Upper lobe of left lung (tissue), 4 donors: ENCODE results near the gene ZNF775.

Source experiments
- POLR2A ChIP-seq, 4 donors: fragments of 450-650 bp; IDR thresholded peaks; one replicate each; pipeline ENCODE4 v1.5.1; 2016 to 2017; ENCODE audit warnings: antibody characterized with exemption in 4 of 4, mild to moderate bottlenecking in 2 of 4
- POLR2AphosphoS5 ChIP-seq, 2 donors: sonication (generic); formaldehyde crosslinking; IDR thresholded peaks; one replicate each; pipeline ENCODE4 v1.5.1; 2017; ENCODE audit warnings: antibody characterized with exemption in 2 of 2
- TF ChIP-seq, protein P1 (sequence below), 6 experiments: fragments of 450-650 bp in 4 of 6; fragments of 200-600 bp in 2 of 6; sonication (generic) in 2 of 6; IDR thresholded peaks; one replicate each; pipeline ENCODE4 v1.5.1; 2016 to 2019; ENCODE audit warnings: antibody characterized with exemption in 6 of 6

DNA sequence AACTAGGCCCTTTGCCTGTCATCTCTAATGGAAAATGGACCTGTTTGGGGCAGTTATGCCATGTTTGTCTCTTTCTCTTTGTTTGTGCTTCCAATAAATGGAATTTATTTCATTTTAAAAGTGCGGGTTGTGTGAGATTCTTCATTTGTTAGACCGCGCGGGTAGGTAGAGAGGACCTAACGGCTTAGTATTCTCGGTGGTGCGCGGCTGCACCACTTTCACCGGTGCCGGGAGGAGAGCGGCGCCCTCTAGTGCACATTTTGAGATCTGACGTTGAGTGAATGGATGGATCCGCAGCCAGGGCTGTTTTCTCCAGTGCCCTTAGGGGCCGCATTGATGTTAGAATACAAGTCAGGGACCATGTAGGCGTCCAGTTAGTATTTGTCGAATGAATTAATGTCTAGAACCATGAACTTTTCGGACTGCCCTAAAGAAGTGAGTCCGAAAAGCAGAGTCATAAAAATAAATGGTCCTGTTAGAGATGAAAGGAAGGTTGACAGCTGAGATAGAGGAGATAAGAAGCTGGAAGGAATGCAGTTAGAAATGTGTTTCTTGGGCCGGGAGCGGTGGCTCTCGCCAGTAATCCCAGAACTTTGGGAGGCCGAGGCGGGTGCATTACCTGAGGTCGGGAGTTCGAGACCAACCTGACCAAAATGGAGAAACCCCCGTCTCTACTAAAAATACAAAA lies 42.0 kb downstream of the ZNF775 start:
- no peak for TF ChIP-seq POLR2AphosphoS5 (IDR thresholded peaks at IDR 0.05)
- TF ChIP-seq, protein P1, sequence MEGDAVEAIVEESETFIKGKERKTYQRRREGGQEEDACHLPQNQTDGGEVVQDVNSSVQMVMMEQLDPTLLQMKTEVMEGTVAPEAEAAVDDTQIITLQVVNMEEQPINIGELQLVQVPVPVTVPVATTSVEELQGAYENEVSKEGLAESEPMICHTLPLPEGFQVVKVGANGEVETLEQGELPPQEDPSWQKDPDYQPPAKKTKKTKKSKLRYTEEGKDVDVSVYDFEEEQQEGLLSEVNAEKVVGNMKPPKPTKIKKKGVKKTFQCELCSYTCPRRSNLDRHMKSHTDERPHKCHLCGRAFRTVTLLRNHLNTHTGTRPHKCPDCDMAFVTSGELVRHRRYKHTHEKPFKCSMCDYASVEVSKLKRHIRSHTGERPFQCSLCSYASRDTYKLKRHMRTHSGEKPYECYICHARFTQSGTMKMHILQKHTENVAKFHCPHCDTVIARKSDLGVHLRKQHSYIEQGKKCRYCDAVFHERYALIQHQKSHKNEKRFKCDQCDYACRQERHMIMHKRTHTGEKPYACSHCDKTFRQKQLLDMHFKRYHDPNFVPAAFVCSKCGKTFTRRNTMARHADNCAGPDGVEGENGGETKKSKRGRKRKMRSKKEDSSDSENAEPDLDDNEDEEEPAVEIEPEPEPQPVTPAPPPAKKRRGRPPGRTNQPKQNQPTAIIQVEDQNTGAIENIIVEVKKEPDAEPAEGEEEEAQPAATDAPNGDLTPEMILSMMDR (IDR thresholded peaks at IDR 0.05): peak; percentile 78 to 87 (median 83)
- no peak for TF ChIP-seq POLR2A (IDR thresholded peaks at IDR 0.05)
